Measurements from ENCODE around the gene CCL16.
"Not testable (repeated sequence)": the region's sequence is repeated elsewhere in the genome, so short reads cannot be mapped to it uniquely, and the experiment has no call there.

CCL16 gene

GRCh38 chr17:35981246-35981645 is at the start of gene CCL16:
Gene CCL16, minus strand, starts transcription at chr17:35981497. Its CDS starts 77 bp downstream, at chr17:35981420.
- H3K4me3 ChIP-seq (ENCODE audit: low read length), result no peak within 1 kb of the TSS
- TF ChIP-seq ZNF274 (IDR thresholded peaks at IDR 0.05; ENCODE audit: low read depth, low read length), result no peak

GRCh38 chr17:36030956-36031355 is 49.7 kb upstream of the CCL16 start:
- no peak overlapping the region for H3K4me3 ChIP-seq (ENCODE audit: low read length)

GRCh38 chr17:36027761-36028160 is 46.5 kb upstream of the CCL16 start:
- TF ChIP-seq ZNF274 (IDR thresholded peaks at IDR 0.05; ENCODE audit: low read depth, low read length), result no peak
- no peak overlapping the region for H3K4me3 ChIP-seq (ENCODE audit: low read length)

More at GRCh38 chr17:36030956-36031355, 49.7 kb upstream of the CCL16 start:
- TF ChIP-seq ZNF274 (IDR thresholded peaks at IDR 0.05; ENCODE audit: low read depth, low read length), result no peak

- no peak overlapping the region for H3K4me3 ChIP-seq (ENCODE audit: low read length)
- TF ChIP-seq ZNF274 (IDR thresholded peaks at IDR 0.05; ENCODE audit: low read depth, low read length), result no peak
These were observed 43.0 kb upstream of the CCL16 start for GRCh38 chr17:36024106-36024869.

GRCh38 chr17:36019423-36019822 is 38.1 kb upstream of the CCL16 start:
- no peak overlapping the region for H3K4me3 ChIP-seq (ENCODE audit: low read length)
- TF ChIP-seq ZNF274 (IDR thresholded peaks at IDR 0.05; ENCODE audit: low read depth, low read length), result no peak

- no peak for TF ChIP-seq ZNF274 (IDR thresholded peaks at IDR 0.05; ENCODE audit: low read depth, low read length)
- H3K4me3 ChIP-seq (ENCODE audit: low read length), result no peak within 1 kb of the TSS
These were observed 36.5 kb upstream of the CCL16 start, which contains the start of gene CCL23 for GRCh38 chr17:36017799-36018198. Gene CCL23, minus strand, starts transcription at chr17:36017972. Its CDS starts 75 bp downstream, at chr17:36017897.

GRCh38 chr17:36016555-36016954 is 35.3 kb upstream of the CCL16 start:
- no peak overlapping the region for H3K4me3 ChIP-seq (ENCODE audit: low read length)
- no peak for TF ChIP-seq ZNF274 (IDR thresholded peaks at IDR 0.05; ENCODE audit: low read depth, low read length)

GRCh38 chr17:36015895-36016294 is 34.6 kb upstream of the CCL16 start:
- H3K4me3 ChIP-seq (ENCODE audit: low read length), result not testable (repeated sequence)

GRCh38 chr17:36014946-36015345 is 33.6 kb upstream of the CCL16 start:
- no peak overlapping the region for H3K4me3 ChIP-seq (ENCODE audit: low read length)

GRCh38 chr17:36011201-36011600 is 29.9 kb upstream of the CCL16 start:
- no peak overlapping the region for H3K4me3 ChIP-seq (ENCODE audit: low read length)
- TF ChIP-seq ZNF274 (IDR thresholded peaks at IDR 0.05; ENCODE audit: low read depth, low read length), result no peak

More at GRCh38 chr17:36014946-36015345, 33.6 kb upstream of the CCL16 start:
- no peak for TF ChIP-seq ZNF274 (IDR thresholded peaks at IDR 0.05; ENCODE audit: low read depth, low read length)

GRCh38 chr17:36008998-36009665 is 27.8 kb upstream of the CCL16 start:
- no peak overlapping the region for H3K4me3 ChIP-seq (ENCODE audit: low read length)
- TF ChIP-seq ZNF274 (IDR thresholded peaks at IDR 0.05; ENCODE audit: low read depth, low read length), result no peak

GRCh38 chr17:36004594-36005108 is 23.4 kb upstream of the CCL16 start:
- no peak for TF ChIP-seq ZNF274 (IDR thresholded peaks at IDR 0.05; ENCODE audit: low read depth, low read length)
- H3K4me3 ChIP-seq (ENCODE audit: low read length), result no peak overlapping the region

GRCh38 chr17:36002631-36003030 is 21.3 kb upstream of the CCL16 start:
- H3K4me3 ChIP-seq (ENCODE audit: low read length), result no peak overlapping the region
- no peak for TF ChIP-seq ZNF274 (IDR thresholded peaks at IDR 0.05; ENCODE audit: low read depth, low read length)

GRCh38 chr17:36001862-36002603 is 20.7 kb upstream of the CCL16 start:
- TF ChIP-seq ZNF274 (IDR thresholded peaks at IDR 0.05; ENCODE audit: low read depth, low read length), result no peak
- H3K4me3 ChIP-seq (ENCODE audit: low read length), result no peak overlapping the region
